WTC11 (cell line): ENCODE data around the gene FANCC. TPM values are rescaled to one million over a fixed set of nuclear protein-coding genes. Genes with fewer than 3 reads are reported as not detected.

Source experiments
- ATAC-seq: fragments of 200-7000 bp; cut with Tn5 transposase; 2 replicates; pipeline ENCODE4 v1.10.0; 2021; ENCODE audit warnings: mild to moderate bottlenecking, moderate library complexity
- CTCF ChIA-PET: fragments of 300-600 bp; sonication (Branson Sonifier 250); formaldehyde crosslinking; loops from one replicate; lab custom pipeline; 2021; ENCODE audit warnings: antibody characterized with exemption; lab: Charles Lee
- POLR2A ChIA-PET: fragments of 350-600 bp; sonication (Branson Sonifier 250); formaldehyde crosslinking; loops from one replicate; lab custom pipeline; 2021; ENCODE audit warnings: antibody characterized with exemption; lab: Charles Lee
- DNase-seq: peaks from one replicate; pipeline ENCODE4 v3.0.0; 2021; ENCODE audit warnings: low spot score
- H3K27ac Mint-ChIP-seq: 2 replicates; pipeline ENCODE4 v1.8.0; 2021; ENCODE audit warnings: mixed read lengths
- H3K27me3 Mint-ChIP-seq: 2 replicates; pipeline ENCODE4 v1.8.0; 2021; ENCODE audit warnings: low read depth, mild to moderate bottlenecking, moderate library complexity, mixed read lengths
- H3K36me3 Mint-ChIP-seq: 2 replicates; pipeline ENCODE4 v1.8.0; 2021; ENCODE audit warnings: mixed read lengths
- H3K4me1 Mint-ChIP-seq: 2 replicates; pipeline ENCODE4 v1.8.0; 2022; ENCODE audit warnings: mixed read lengths
- H3K4me3 Mint-ChIP-seq: 2 replicates; pipeline ENCODE4 v1.8.0; 2021; ENCODE audit warnings: mild to moderate bottlenecking, moderate library complexity, mixed read lengths
- H3K9me3 Mint-ChIP-seq: 2 replicates; pipeline ENCODE4 v1.8.0; 2021; ENCODE audit warnings: mixed read lengths
- CBFB ChIP-seq: sonication (generic); formaldehyde crosslinking; IDR thresholded peaks from 2 replicates; pipeline ENCODE4 v1.8.1; 2022; ENCODE audit warnings: mild to moderate bottlenecking, low read depth, missing genetic modification reagents
- FOXK1 ChIP-seq: sonication (generic); formaldehyde crosslinking; IDR thresholded peaks from 2 replicates; pipeline ENCODE4 v1.8.0; 2022; ENCODE audit warnings: mild to moderate bottlenecking, moderate library complexity, missing genetic modification reagents
- GRHL2 ChIP-seq: fragments of 250-450 bp; sonication (Bioruptor Pico); IDR thresholded peaks from 2 replicates; pipeline ENCODE4 v1.8.0; 2022; ENCODE audit warnings: mild to moderate bottlenecking, moderate library complexity; ENCODE audit not compliant: insufficient replicate concordance, severe bottlenecking
- NR1H2 ChIP-seq: sonication (generic); formaldehyde crosslinking; IDR thresholded peaks from 2 replicates; pipeline ENCODE4 v1.9.0; 2021; ENCODE audit warnings: mild to moderate bottlenecking, moderate library complexity, missing genetic modification reagents
- PRRX2 ChIP-seq: fragments of 250-450 bp; sonication (Bioruptor Pico); IDR thresholded peaks from 2 replicates; pipeline ENCODE4 v1.8.0; 2021; ENCODE audit warnings: mild to moderate bottlenecking
- RORB ChIP-seq: fragments of 250-450 bp; sonication (Bioruptor Pico); IDR thresholded peaks from 2 replicates; pipeline ENCODE4 v1.9.0; 2021; ENCODE audit warnings: mild to moderate bottlenecking
- TEAD4 ChIP-seq: sonication (generic); formaldehyde crosslinking; IDR thresholded peaks from 2 replicates; pipeline ENCODE4 v1.8.0; 2022; ENCODE audit warnings: mild to moderate bottlenecking, missing genetic modification reagents
- ZNF121 ChIP-seq: sonication (generic); formaldehyde crosslinking; IDR thresholded peaks from 2 replicates; pipeline ENCODE4 v1.8.0; 2023; ENCODE audit warnings: missing genetic modification reagents
- ZNF232 ChIP-seq: sonication (generic); formaldehyde crosslinking; IDR thresholded peaks from 2 replicates; pipeline ENCODE4 v1.8.0; 2022; ENCODE audit warnings: mild to moderate bottlenecking, missing genetic modification reagents
- ZNF263 ChIP-seq: sonication (generic); formaldehyde crosslinking; IDR thresholded peaks from 2 replicates; pipeline ENCODE4 v1.8.1; 2022; ENCODE audit warnings: low read depth, mild to moderate bottlenecking, moderate library complexity, missing genetic modification reagents
- ZNF396 ChIP-seq: fragments of 250-450 bp; sonication (Bioruptor Pico); IDR thresholded peaks from 2 replicates; pipeline ENCODE4 v1.8.0; 2021; ENCODE audit warnings: mild to moderate bottlenecking, moderate library complexity, borderline replicate concordance
- total RNA-seq: library from RNA; stranded (reverse); gene quantifications from 3 replicates; pipeline ENCODE4 v1.2.3, GENCODE V29; 2021
- TF ChIP-seq, protein P1 (sequence below): sonication (generic); formaldehyde crosslinking; IDR thresholded peaks from 2 replicates; pipeline ENCODE4 v1.8.1; 2023; ENCODE audit warnings: mild to moderate bottlenecking, missing genetic modification reagents, moderate library complexity
- TF ChIP-seq, protein P2 (sequence below): sonication (generic); formaldehyde crosslinking; IDR thresholded peaks from 2 replicates; pipeline ENCODE4 v1.8.0; 2022; ENCODE audit warnings: missing genetic modification reagents
- TF ChIP-seq, protein P3 (sequence below): fragments of 250-450 bp; sonication (Bioruptor Pico); IDR thresholded peaks from 2 replicates; pipeline ENCODE4 v1.8.0; 2021; ENCODE audit warnings: mild to moderate bottlenecking
- TF ChIP-seq, protein P4 (sequence below): sonication (generic); formaldehyde crosslinking; IDR thresholded peaks from 2 replicates; pipeline ENCODE4 v1.8.1; 2022; ENCODE audit warnings: mild to moderate bottlenecking, moderate library complexity, missing genetic modification reagents
- TF ChIP-seq, protein P5 (sequence below): sonication (generic); formaldehyde crosslinking; IDR thresholded peaks from 2 replicates; pipeline ENCODE4 v1.8.0; 2023; ENCODE audit warnings: missing genetic modification reagents
- TF ChIP-seq, protein P6 (sequence below): fragments of 200-600 bp; IDR thresholded peaks from 2 replicates; pipeline ENCODE4 v1.8.0; 2022; ENCODE audit warnings: antibody characterized with exemption
- TF ChIP-seq, protein P7 (sequence below): sonication (generic); formaldehyde crosslinking; IDR thresholded peaks from 2 replicates; pipeline ENCODE4 v1.8.1; 2023; ENCODE audit warnings: mild to moderate bottlenecking, missing genetic modification reagents
- TF ChIP-seq, protein P8 (sequence below): sonication (generic); formaldehyde crosslinking; IDR thresholded peaks from 2 replicates; pipeline ENCODE4 v1.8.1; 2022; ENCODE audit warnings: missing genetic modification reagents, borderline replicate concordance
- TF ChIP-seq, protein P9 (sequence below): sonication (generic); formaldehyde crosslinking; IDR thresholded peaks from 2 replicates; pipeline ENCODE4 v1.8.1; 2022; ENCODE audit warnings: mild to moderate bottlenecking, missing genetic modification reagents, moderate library complexity, borderline replicate concordance

The FANCC gene
- total RNA-seq, 1 experiment from 2014 or later = 10.9 TPM

DNA sequence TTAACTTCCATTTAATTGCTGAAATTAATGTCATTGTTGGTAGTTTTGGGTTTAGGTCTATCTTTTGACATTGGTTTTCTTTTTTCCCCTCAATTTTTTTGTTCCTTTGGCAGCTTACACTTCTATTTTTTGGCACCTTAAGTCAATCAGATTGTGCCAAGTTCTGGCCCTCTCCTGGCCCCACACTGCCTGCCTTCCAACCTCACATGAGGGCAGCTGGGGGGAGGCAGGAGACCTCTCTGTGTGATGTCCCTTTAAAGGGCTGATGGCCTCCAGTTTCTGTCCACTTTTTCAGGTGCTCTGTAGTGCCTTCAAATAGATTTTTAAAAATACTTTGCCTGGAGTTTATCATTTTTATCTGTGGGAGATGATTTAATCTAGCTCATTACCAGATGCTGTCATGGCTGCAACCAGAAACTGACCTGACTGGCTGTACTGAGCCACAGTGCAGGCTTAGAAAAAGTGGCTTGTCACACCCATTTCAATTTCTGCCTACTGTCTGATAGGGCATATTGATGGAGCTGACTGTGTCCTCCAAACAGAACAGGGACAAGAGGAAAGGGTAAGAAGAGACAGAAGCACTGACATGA lies 196.6 kb downstream of the FANCC start:
- TF ChIP-seq ZNF232 (CRISPR knock-in tag) (no peak), FOXK1 (CRISPR knock-in tag) (no peak), CBFB (CRISPR knock-in tag) (no peak), ZNF121 (CRISPR knock-in tag) (no peak), GRHL2 (CRISPR knock-in tag) (no peak), NR1H2 (CRISPR knock-in tag) (no peak), TEAD4 (CRISPR knock-in tag) (no peak)
- TF ChIP-seq, protein P1, sequence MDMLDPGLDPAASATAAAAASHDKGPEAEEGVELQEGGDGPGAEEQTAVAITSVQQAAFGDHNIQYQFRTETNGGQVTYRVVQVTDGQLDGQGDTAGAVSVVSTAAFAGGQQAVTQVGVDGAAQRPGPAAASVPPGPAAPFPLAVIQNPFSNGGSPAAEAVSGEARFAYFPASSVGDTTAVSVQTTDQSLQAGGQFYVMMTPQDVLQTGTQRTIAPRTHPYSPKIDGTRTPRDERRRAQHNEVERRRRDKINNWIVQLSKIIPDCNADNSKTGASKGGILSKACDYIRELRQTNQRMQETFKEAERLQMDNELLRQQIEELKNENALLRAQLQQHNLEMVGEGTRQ = no peak
- TF ChIP-seq, protein P2, sequence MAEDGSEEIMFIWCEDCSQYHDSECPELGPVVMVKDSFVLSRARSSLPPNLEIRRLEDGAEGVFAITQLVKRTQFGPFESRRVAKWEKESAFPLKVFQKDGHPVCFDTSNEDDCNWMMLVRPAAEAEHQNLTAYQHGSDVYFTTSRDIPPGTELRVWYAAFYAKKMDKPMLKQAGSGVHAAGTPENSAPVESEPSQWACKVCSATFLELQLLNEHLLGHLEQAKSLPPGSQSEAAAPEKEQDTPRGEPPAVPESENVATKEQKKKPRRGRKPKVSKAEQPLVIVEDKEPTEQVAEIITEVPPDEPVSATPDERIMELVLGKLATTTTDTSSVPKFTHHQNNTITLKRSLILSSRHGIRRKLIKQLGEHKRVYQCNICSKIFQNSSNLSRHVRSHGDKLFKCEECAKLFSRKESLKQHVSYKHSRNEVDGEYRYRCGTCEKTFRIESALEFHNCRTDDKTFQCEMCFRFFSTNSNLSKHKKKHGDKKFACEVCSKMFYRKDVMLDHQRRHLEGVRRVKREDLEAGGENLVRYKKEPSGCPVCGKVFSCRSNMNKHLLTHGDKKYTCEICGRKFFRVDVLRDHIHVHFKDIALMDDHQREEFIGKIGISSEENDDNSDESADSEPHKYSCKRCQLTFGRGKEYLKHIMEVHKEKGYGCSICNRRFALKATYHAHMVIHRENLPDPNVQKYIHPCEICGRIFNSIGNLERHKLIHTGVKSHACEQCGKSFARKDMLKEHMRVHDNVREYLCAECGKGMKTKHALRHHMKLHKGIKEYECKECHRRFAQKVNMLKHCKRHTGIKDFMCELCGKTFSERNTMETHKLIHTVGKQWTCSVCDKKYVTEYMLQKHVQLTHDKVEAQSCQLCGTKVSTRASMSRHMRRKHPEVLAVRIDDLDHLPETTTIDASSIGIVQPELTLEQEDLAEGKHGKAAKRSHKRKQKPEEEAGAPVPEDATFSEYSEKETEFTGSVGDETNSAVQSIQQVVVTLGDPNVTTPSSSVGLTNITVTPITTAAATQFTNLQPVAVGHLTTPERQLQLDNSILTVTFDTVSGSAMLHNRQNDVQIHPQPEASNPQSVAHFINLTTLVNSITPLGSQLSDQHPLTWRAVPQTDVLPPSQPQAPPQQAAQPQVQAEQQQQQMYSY (CRISPR knock-in tag) = no peak
- TF ChIP-seq, protein P3, sequence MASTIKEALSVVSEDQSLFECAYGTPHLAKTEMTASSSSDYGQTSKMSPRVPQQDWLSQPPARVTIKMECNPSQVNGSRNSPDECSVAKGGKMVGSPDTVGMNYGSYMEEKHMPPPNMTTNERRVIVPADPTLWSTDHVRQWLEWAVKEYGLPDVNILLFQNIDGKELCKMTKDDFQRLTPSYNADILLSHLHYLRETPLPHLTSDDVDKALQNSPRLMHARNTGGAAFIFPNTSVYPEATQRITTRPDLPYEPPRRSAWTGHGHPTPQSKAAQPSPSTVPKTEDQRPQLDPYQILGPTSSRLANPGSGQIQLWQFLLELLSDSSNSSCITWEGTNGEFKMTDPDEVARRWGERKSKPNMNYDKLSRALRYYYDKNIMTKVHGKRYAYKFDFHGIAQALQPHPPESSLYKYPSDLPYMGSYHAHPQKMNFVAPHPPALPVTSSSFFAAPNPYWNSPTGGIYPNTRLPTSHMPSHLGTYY (CRISPR knock-in tag) = no peak
- TF ChIP-seq, protein P4, sequence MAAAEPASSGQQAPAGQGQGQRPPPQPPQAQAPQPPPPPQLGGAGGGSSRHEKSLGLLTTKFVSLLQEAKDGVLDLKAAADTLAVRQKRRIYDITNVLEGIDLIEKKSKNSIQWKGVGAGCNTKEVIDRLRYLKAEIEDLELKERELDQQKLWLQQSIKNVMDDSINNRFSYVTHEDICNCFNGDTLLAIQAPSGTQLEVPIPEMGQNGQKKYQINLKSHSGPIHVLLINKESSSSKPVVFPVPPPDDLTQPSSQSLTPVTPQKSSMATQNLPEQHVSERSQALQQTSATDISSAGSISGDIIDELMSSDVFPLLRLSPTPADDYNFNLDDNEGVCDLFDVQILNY (CRISPR knock-in tag) = no peak
- TF ChIP-seq, protein P5, sequence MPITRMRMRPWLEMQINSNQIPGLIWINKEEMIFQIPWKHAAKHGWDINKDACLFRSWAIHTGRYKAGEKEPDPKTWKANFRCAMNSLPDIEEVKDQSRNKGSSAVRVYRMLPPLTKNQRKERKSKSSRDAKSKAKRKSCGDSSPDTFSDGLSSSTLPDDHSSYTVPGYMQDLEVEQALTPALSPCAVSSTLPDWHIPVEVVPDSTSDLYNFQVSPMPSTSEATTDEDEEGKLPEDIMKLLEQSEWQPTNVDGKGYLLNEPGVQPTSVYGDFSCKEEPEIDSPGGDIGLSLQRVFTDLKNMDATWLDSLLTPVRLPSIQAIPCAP (CRISPR knock-in tag) = no peak
- TF ChIP-seq, all 79 proteins: peak for 0
- no peaks in the 10 kb centered on the region for H3K27me3 Mint-ChIP-seq
- no peaks in the 10 kb centered on the region for H3K9me3 Mint-ChIP-seq
- POLR2A ChIA-PET = no interaction called here
- CTCF ChIA-PET = interaction anchor here (0.7 to 6.9 kb wide), 3 partner anchors 8 to 696 kb away, joined by 3 to 128 read pairs (median 3); no protein-coding TSS in a partner anchor
- peaks cover 27% of the 10 kb centered on the region for H3K4me1 Mint-ChIP-seq
- no peaks in the 10 kb centered on the region for H3K36me3 Mint-ChIP-seq
- DNase-seq (no peak), ATAC-seq (no peak)
- H3K4me3 Mint-ChIP-seq = no peak overlapping the region
- H3K27ac Mint-ChIP-seq = peak overlapping the region; percentile 6; the same call in 1 of the 2 replicates

DNA sequence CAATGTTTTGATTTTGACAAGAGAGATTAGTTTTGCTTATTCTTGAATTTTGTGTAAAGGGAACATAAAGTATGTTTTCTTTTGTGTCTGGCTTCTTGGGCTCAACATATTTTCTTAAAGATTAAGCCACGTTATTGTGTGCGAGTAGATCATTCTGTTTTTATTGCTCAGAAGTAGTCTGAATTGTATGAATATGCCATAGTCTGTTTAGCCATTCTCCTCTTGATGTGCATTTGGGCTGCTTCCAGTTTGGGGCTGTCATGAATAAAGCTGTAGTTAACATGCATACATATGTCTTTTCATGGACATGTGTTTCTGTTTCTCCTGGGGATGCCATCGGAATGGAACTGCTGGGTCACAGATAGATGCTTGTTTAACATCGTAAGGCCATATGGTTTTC lies 198.9 kb downstream of the FANCC start:
- H3K27me3 Mint-ChIP-seq = no peaks in the 10 kb centered on the region
- DNase-seq (no peak), ATAC-seq (no peak)
- TF ChIP-seq, protein P6, sequence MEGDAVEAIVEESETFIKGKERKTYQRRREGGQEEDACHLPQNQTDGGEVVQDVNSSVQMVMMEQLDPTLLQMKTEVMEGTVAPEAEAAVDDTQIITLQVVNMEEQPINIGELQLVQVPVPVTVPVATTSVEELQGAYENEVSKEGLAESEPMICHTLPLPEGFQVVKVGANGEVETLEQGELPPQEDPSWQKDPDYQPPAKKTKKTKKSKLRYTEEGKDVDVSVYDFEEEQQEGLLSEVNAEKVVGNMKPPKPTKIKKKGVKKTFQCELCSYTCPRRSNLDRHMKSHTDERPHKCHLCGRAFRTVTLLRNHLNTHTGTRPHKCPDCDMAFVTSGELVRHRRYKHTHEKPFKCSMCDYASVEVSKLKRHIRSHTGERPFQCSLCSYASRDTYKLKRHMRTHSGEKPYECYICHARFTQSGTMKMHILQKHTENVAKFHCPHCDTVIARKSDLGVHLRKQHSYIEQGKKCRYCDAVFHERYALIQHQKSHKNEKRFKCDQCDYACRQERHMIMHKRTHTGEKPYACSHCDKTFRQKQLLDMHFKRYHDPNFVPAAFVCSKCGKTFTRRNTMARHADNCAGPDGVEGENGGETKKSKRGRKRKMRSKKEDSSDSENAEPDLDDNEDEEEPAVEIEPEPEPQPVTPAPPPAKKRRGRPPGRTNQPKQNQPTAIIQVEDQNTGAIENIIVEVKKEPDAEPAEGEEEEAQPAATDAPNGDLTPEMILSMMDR = no peak
- TF ChIP-seq, protein P7, sequence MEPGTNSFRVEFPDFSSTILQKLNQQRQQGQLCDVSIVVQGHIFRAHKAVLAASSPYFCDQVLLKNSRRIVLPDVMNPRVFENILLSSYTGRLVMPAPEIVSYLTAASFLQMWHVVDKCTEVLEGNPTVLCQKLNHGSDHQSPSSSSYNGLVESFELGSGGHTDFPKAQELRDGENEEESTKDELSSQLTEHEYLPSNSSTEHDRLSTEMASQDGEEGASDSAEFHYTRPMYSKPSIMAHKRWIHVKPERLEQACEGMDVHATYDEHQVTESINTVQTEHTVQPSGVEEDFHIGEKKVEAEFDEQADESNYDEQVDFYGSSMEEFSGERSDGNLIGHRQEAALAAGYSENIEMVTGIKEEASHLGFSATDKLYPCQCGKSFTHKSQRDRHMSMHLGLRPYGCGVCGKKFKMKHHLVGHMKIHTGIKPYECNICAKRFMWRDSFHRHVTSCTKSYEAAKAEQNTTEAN = no peak
- TF ChIP-seq, protein P8, sequence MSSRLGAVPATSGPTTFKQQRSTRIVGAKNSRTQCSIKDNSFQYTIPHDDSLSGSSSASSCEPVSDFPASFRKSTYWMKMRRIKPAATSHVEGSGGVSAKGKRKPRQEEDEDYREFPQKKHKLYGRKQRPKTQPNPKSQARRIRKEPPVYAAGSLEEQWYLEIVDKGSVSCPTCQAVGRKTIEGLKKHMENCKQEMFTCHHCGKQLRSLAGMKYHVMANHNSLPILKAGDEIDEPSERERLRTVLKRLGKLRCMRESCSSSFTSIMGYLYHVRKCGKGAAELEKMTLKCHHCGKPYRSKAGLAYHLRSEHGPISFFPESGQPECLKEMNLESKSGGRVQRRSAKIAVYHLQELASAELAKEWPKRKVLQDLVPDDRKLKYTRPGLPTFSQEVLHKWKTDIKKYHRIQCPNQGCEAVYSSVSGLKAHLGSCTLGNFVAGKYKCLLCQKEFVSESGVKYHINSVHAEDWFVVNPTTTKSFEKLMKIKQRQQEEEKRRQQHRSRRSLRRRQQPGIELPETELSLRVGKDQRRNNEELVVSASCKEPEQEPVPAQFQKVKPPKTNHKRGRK (CRISPR knock-in tag) = no peak
- no peak for TF ChIP-seq ZNF396 (CRISPR knock-in tag)
- no peak for TF ChIP-seq RORB (CRISPR knock-in tag)
- no peak for TF ChIP-seq PRRX2 (CRISPR knock-in tag)
- TF ChIP-seq, protein P9, sequence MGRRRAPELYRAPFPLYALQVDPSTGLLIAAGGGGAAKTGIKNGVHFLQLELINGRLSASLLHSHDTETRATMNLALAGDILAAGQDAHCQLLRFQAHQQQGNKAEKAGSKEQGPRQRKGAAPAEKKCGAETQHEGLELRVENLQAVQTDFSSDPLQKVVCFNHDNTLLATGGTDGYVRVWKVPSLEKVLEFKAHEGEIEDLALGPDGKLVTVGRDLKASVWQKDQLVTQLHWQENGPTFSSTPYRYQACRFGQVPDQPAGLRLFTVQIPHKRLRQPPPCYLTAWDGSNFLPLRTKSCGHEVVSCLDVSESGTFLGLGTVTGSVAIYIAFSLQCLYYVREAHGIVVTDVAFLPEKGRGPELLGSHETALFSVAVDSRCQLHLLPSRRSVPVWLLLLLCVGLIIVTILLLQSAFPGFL (CRISPR knock-in tag) = no peak
- TF ChIP-seq ZNF263 (CRISPR knock-in tag) = no peak
- ChIA-PET CTCF (interaction anchor here (6.9 kb wide), 1 partner anchor 10 kb away, joined by 128 read pairs; no protein-coding TSS in a partner anchor), POLR2A (interaction anchor here (0.7 kb wide), 1 partner anchor 112 kb away, joined by 4 read pairs; no protein-coding TSS in a partner anchor)
- peaks cover 16% of the 10 kb centered on the region for H3K4me1 Mint-ChIP-seq
- peaks cover 5% of the 10 kb centered on the region; the same call in 1 of the 2 replicates for H3K36me3 Mint-ChIP-seq
- no peak overlapping the region for H3K27ac Mint-ChIP-seq
- no peak overlapping the region for H3K4me3 Mint-ChIP-seq
- H3K9me3 Mint-ChIP-seq = no peaks in the 10 kb centered on the region
